H1 (cell line): ENCODE results near the gene SLC37A1. TPM values are rescaled to one million over a fixed set of nuclear protein-coding genes. Genes with fewer than 3 reads are reported as not detected.
A peak's percentile ranks its signal among the peaks of the same experiment; 100 is the strongest.

Source experiments
- CTCF ChIA-PET: fragments of 300-600 bp; sonication (Branson Sonifier 250); formaldehyde crosslinking; loops from one replicate; lab custom pipeline; 2021; ENCODE audit not compliant: partially characterized antibody; lab: Charles Lee
- POLR2A ChIA-PET: fragments of 300-600 bp; sonication (Branson Sonifier 250); formaldehyde crosslinking; loops from one replicate; lab custom pipeline; 2021; ENCODE audit warnings: inconsistent platforms; ENCODE audit not compliant: partially characterized antibody; lab: Charles Lee
- DNase-seq, 2 experiments: peaks; one replicate each; pipeline versions ENCODE4 v3.0.0 to v3.0.0-alpha.2; 2010 to 2022; ENCODE audit warnings: low spot score in 2 of 2, low read depth in 1 of 2, mixed read lengths in 1 of 2
- FAIRE-seq: peaks from 2 replicates; lab custom pipeline; 2011; peaks lifted over from hg19 to GRCh38; lab: Jason Lieb, UNC
- H2AFZ ChIP-seq: 2 replicates; pipeline ENCODE4 v1.8.1; 2012; ENCODE audit warnings: low read length, inconsistent platforms
- H2AK5ac ChIP-seq: 2 replicates; pipeline ENCODE4 v1.6.1; 2013; ENCODE audit warnings: low read depth, low read length
- H2BK120ac ChIP-seq: replicated peaks from 2 replicates; pipeline ENCODE3; 2013; ENCODE audit warnings: low read depth, low read length, inconsistent platforms
- H2BK12ac ChIP-seq: 2 replicates; pipeline ENCODE4 v1.6.1; 2013; ENCODE audit warnings: low read depth, low read length
- H2BK15ac ChIP-seq: 2 replicates; pipeline ENCODE4 v1.6.1; 2013; ENCODE audit warnings: low read length
- H2BK20ac ChIP-seq: 2 replicates; pipeline ENCODE4 v1.6.1; 2013; ENCODE audit warnings: low read length
- H2BK5ac ChIP-seq: 2 replicates; pipeline ENCODE4 v1.6.1; 2013; ENCODE audit warnings: low read depth, low read length
- H3K14ac ChIP-seq: 2 replicates; pipeline ENCODE4 v1.6.1; 2013; ENCODE audit warnings: inconsistent platforms; ENCODE audit not compliant: insufficient read length
- H3K18ac ChIP-seq: 2 replicates; pipeline ENCODE4 v1.6.1; 2013; ENCODE audit warnings: low read length; ENCODE audit errors: extremely low read depth
- H3K23ac ChIP-seq: 2 replicates; pipeline ENCODE4 v1.6.1; 2013; ENCODE audit warnings: inconsistent platforms; ENCODE audit not compliant: insufficient read length
- H3K23me2 ChIP-seq: 2 replicates; pipeline ENCODE4 v1.6.1; 2013; ENCODE audit warnings: low read depth, low read length
- H3K27ac ChIP-seq: 2 replicates; pipeline ENCODE4 v1.6.1; 2011; ENCODE audit warnings: low read depth, low read length, inconsistent platforms
- H3K27me3 ChIP-seq, 4 experiments: replicated peaks in 1 of 4; 1 replicate in 1 of 4; 2 replicates in 3 of 4; pipeline versions ENCODE4 v1.6.1 to v1.8.1; 2011 to 2013; ENCODE audit warnings: low read length in 3 of 4, mild to moderate bottlenecking in 3 of 4, inconsistent platforms in 2 of 4, mixed read lengths in 2 of 4, moderate library complexity in 1 of 4; ENCODE audit not compliant: control insufficient read depth in 3 of 4, insufficient read depth in 3 of 4; ENCODE audit errors: extremely low read depth in 1 of 4
- H3K36me3 ChIP-seq, 4 experiments: 2 replicates each; pipeline versions ENCODE4 v1.6.1 to v1.8.1; 2011 to 2013; ENCODE audit warnings: mild to moderate bottlenecking in 4 of 4, low read length in 3 of 4, moderate library complexity in 2 of 4, control low read depth in 1 of 4, inconsistent platforms in 1 of 4; ENCODE audit not compliant: insufficient read depth in 4 of 4, control insufficient read depth in 2 of 4
- H3K4ac ChIP-seq: replicated peaks from 2 replicates; pipeline ENCODE3; 2013; ENCODE audit warnings: low read length, low read depth, mixed read lengths, inconsistent platforms; ENCODE audit not compliant: insufficient read length
- H3K4me1 ChIP-seq, 4 experiments: replicated peaks in 1 of 4; 1 replicate in 1 of 4; 2 replicates in 3 of 4; pipeline versions ENCODE4 v1.6.1 to v1.8.1; 2011 to 2013; ENCODE audit warnings: low read length in 3 of 4, inconsistent platforms in 2 of 4, mixed read lengths in 1 of 4; ENCODE audit not compliant: insufficient read depth in 4 of 4, control insufficient read depth in 3 of 4
- H3K4me2 ChIP-seq, 2 experiments: 2 replicates each; pipeline versions ENCODE4 v1.6.1 to v1.8.1; 2011 to 2013; ENCODE audit warnings: low read depth in 2 of 2, low read length in 2 of 2, control low read depth in 1 of 2, inconsistent platforms in 1 of 2, mild to moderate bottlenecking in 1 of 2; ENCODE audit not compliant: insufficient read depth in 1 of 2
- H3K4me3 ChIP-seq, 4 experiments: fragments of 200-600, 300-600 bp in 1 of 4; sonication (generic), shearing (Covaris generic), sonication (Bioruptor Twin) in 1 of 4; 2 replicates each; pipeline versions ENCODE4 v1.5.1 to v1.8.1; 2011 to 2016; ENCODE audit warnings: low read length in 4 of 4, low read depth in 3 of 4, control low read depth in 2 of 4, inconsistent platforms in 2 of 4, mild to moderate bottlenecking in 2 of 4, mixed read lengths in 1 of 4, moderate library complexity in 1 of 4; ENCODE audit not compliant: insufficient read depth in 2 of 4; ENCODE audit errors: extremely low read depth in 1 of 4
- H3K56ac ChIP-seq: replicated peaks from 2 replicates; pipeline ENCODE3; 2013; ENCODE audit warnings: low read depth, mild to moderate bottlenecking, mixed read lengths, low read length, inconsistent platforms; ENCODE audit not compliant: insufficient read length
- H3K79me1 ChIP-seq: 2 replicates; pipeline ENCODE4 v1.6.1; 2013; ENCODE audit warnings: low read depth, low read length, control low read depth
- H3K79me2 ChIP-seq, 2 experiments: 2 replicates each; pipeline versions ENCODE4 v1.6.1 to v1.8.1; 2012 to 2013; ENCODE audit warnings: low read length in 2 of 2, mild to moderate bottlenecking in 2 of 2, inconsistent platforms in 1 of 2; ENCODE audit not compliant: insufficient read depth in 2 of 2, control insufficient read depth in 1 of 2
- H3K9ac ChIP-seq, 4 experiments: replicated peaks in 1 of 4; 1 replicate in 1 of 4; 2 replicates in 3 of 4; pipeline versions ENCODE4 v1.6.1 to v1.8.1; 2011 to 2013; ENCODE audit warnings: low read depth in 3 of 4, low read length in 3 of 4, control low read depth in 2 of 4, mild to moderate bottlenecking in 2 of 4, moderate library complexity in 2 of 4, inconsistent platforms in 1 of 4; ENCODE audit errors: extremely low read depth in 1 of 4
- H3K9me3 ChIP-seq, 2 experiments: 2 replicates each; pipeline versions ENCODE4 v1.6.1 to v1.8.1; 2012 to 2013; ENCODE audit warnings: mild to moderate bottlenecking in 2 of 2, moderate library complexity in 2 of 2, control low read depth in 1 of 2, inconsistent platforms in 1 of 2, low read depth in 1 of 2, low read length in 1 of 2, mixed read lengths in 1 of 2; ENCODE audit not compliant: insufficient read depth in 2 of 2
- H4K20me1 ChIP-seq, 2 experiments: replicated peaks in 1 of 2; 2 replicates each; pipeline versions ENCODE3 to v1.8.1; 2011 to 2013; ENCODE audit warnings: inconsistent platforms in 2 of 2, low read length in 2 of 2, mild to moderate bottlenecking in 1 of 2; ENCODE audit not compliant: insufficient read depth in 2 of 2, control insufficient read depth in 1 of 2
- H4K5ac ChIP-seq: 2 replicates; pipeline ENCODE4 v1.6.1; 2013; ENCODE audit warnings: low read length, low read depth, mixed read lengths, inconsistent platforms; ENCODE audit not compliant: insufficient read length
- H4K8ac ChIP-seq: 2 replicates; pipeline ENCODE4 v1.8.0; 2013; ENCODE audit warnings: mild to moderate bottlenecking, moderate library complexity, low read length, inconsistent platforms; ENCODE audit not compliant: insufficient read depth; ENCODE audit errors: extremely low read depth
- H4K91ac ChIP-seq: replicated peaks from 2 replicates; pipeline ENCODE3; 2013; ENCODE audit warnings: low read length, mixed read lengths, inconsistent platforms; ENCODE audit not compliant: insufficient read length
- BRCA1 ChIP-seq: IDR thresholded peaks from 2 replicates; pipeline ENCODE4 v1.6.1; 2012; ENCODE audit warnings: low read depth, low read length, improper control_type of control experiment
- EZH2 ChIP-seq: fragments of 200-600 bp; sonication (generic); IDR thresholded peaks from 2 replicates; pipeline ENCODE4 v1.7.1; 2012; ENCODE audit warnings: low read depth, mild to moderate bottlenecking, moderate library complexity, low read length, inconsistent platforms; ENCODE audit not compliant: severe bottlenecking
- POU5F1 ChIP-seq: IDR thresholded peaks from 2 replicates; pipeline ENCODE4 v1.6.1; 2011; ENCODE audit warnings: low read depth, mild to moderate bottlenecking, low read length, moderate library complexity
- SP1 ChIP-seq: IDR thresholded peaks from 2 replicates; pipeline ENCODE4 v1.6.1; 2011; ENCODE audit warnings: low read depth, low read length
- TAF7 ChIP-seq: optimal IDR thresholded peaks from 2 replicates; pipeline ENCODE3; 2011; ENCODE audit warnings: low read depth, mild to moderate bottlenecking, inconsistent platforms, low read length, moderate library complexity, borderline replicate concordance
- whole genome bisulfite sequencing, 2 experiments: shearing (Covaris generic) in 1 of 2; methylation state at CpG; one replicate each; pipeline versions ENCODE4 v1.1.6 to v1.1.7; 2013 to 2015; ENCODE audit warnings: low lambda C conversion rate in 2 of 2, mixed read lengths in 2 of 2, inconsistent platforms in 1 of 2, low coverage in 1 of 2, missing lambda C conversion rate in 1 of 2; ENCODE audit not compliant: insufficient replicate concordance in 2 of 2, insufficient coverage in 1 of 2, insufficient read length in 1 of 2; ENCODE audit errors: extremely low coverage in 1 of 2, missing lambda C conversion rate in 1 of 2; 5-methylcytosine and 5-hydroxymethylcytosine counted together
- polyA plus RNA-seq, 7 experiments: library from polyadenylated mRNA; depleted of rRNA in 3 of 7; stranded (reverse) in 5 of 7; unstranded in 2 of 7; fragments of >200 nt in 5 of 7; fragments of 200-250 nt in 2 of 7; gene quantifications; 1 replicate in 5 of 7; 2 replicates in 1 of 7; 4 replicates in 1 of 7; pipeline versions ENCODE4 v1.2.1 to v1.2.3, GENCODE V29; 2011 to 2013; ENCODE audit warnings: missing spikeins in 2 of 7, mixed read lengths in 2 of 7
- total RNA-seq: library from RNA; stranded (reverse); fragmentation: NEBNext Ultra II Directional; extraction: Animal tissue kit (Norgen Biotek cat#: 25700); gene quantifications from 2 replicates; pipeline ENCODE4 v1.2.1, GENCODE V29; 2021

SLC37A1 gene
- total and polyA plus RNA-seq, 2 of the 8 experiments (the other 6 are each of a cell fraction or from before 2014, with no cell fraction given), result 15.6 to 30.9 TPM

- ChIA-PET CTCF (interaction anchor here (1.2 kb wide), 1 partner anchor 11 kb away, joined by 3 read pairs; no protein-coding TSS in a partner anchor), POLR2A (no interaction called here)
Measured at GRCh38 chr21:42489006-42489563, 24.6 kb upstream of the SLC37A1 start.

More at GRCh38 chr21:42489006-42489563, 24.6 kb upstream of the SLC37A1 start:
- H4K20me1 ChIP-seq, result no peaks in the 10 kb centered on the region
- no peak overlapping the region for H3K18ac ChIP-seq
- 58% methylated on average over 2 of the region's 2 CpGs; no CpG with 5 or more reads in 1 of the 2 experiments for WGBS, 2 experiments
- no peaks in the 10 kb centered on the region for H3K79me2 ChIP-seq
- H3K9me3 ChIP-seq, result no peaks in the 10 kb centered on the region
- H3K4me3 ChIP-seq, result no peak overlapping the region
- H4K8ac ChIP-seq, result no peak overlapping the region; the same call in 1 of the 2 replicates
- no peak overlapping the region for H2BK5ac ChIP-seq
- H3K56ac ChIP-seq, result no peak overlapping the region
- peaks cover 3% of the 10 kb centered on the region; the same call in 1 of the 2 replicates for H3K23me2 ChIP-seq
- FAIRE-seq, result no peak
- no peak overlapping the region for H3K27ac ChIP-seq
- no peak overlapping the region for H2BK120ac ChIP-seq
- DNase-seq, result no peak
- no peak overlapping the region for H4K91ac ChIP-seq
- H3K4ac ChIP-seq, result no peak overlapping the region
- no peak overlapping the region for H2BK12ac ChIP-seq
- H3K27me3 ChIP-seq, result no peaks in the 10 kb centered on the region; a peak in 1 of 7 replicates
- H3K23ac ChIP-seq, result no peak overlapping the region
- no peak overlapping the region for H4K5ac ChIP-seq
- H3K9ac ChIP-seq, result no peak overlapping the region
- H2BK20ac ChIP-seq, result no peak overlapping the region
- H3K4me2 ChIP-seq, result no peak overlapping the region
- no peaks in the 10 kb centered on the region for H3K79me1 ChIP-seq
- H3K4me1 ChIP-seq, result no peaks in the 10 kb centered on the region
- no peaks in the 10 kb centered on the region for H3K36me3 ChIP-seq
- H2AFZ ChIP-seq, result no peak overlapping the region
- no peak for TF ChIP-seq TAF7
- TF ChIP-seq EZH2, result no peak
- peak; percentile 56; the same call in 1 of the 2 replicates for TF ChIP-seq BRCA1
- no peak for TF ChIP-seq SP1
- no peak for TF ChIP-seq POU5F1
- no peak overlapping the region for H3K14ac ChIP-seq
- H2AK5ac ChIP-seq, result no peak overlapping the region
- no peak overlapping the region for H2BK15ac ChIP-seq
